Endothelial cell of umbilical vein (primary cell): ENCODE data around the gene KLHL4. TPM values are rescaled to one million over a fixed set of nuclear protein-coding genes. Genes with fewer than 3 reads are reported as not detected.

ENCODE experiments used
- BruUV-seq: library from RNA; stranded (reverse); fragments of 400-500 nt; replicated peaks from 2 replicates; lab custom pipeline; 2021; lab: Mats Ljungman, UMichigan
- CTCF ChIA-PET: fragments of 300-600, 350-600 bp; sonication (Branson Sonifier 250); formaldehyde crosslinking; loops from one replicate; lab custom pipeline; 2021; ENCODE audit warnings: antibody characterized with exemption, inconsistent platforms; lab: Charles Lee
- POLR2A ChIA-PET: fragments of 300-600, 350-600 bp; sonication (Branson Sonifier 250); formaldehyde crosslinking; loops from one replicate; lab custom pipeline; 2021; ENCODE audit warnings: antibody characterized with exemption, inconsistent platforms; lab: Charles Lee
- DNase-seq: peaks from one replicate; pipeline ENCODE4 v3.0.0-alpha.2; 2011; ENCODE audit warnings: low read depth, low spot score
- FAIRE-seq: peaks from 2 replicates; lab custom pipeline; 2011; peaks lifted over from hg19 to GRCh38; lab: Jason Lieb, UNC
- H2AFZ ChIP-seq: 2 replicates; pipeline ENCODE4 v1.6.0; 2012; ENCODE audit warnings: low read depth, low read length, control low read depth, inconsistent platforms
- H3K27ac ChIP-seq: 2 replicates; pipeline ENCODE4 v1.5.1; 2011; ENCODE audit warnings: low read depth, mild to moderate bottlenecking, control low read depth, low read length, moderate library complexity; ENCODE audit not compliant: insufficient read depth
- H3K27me3 ChIP-seq, 2 experiments: 2 replicates each; pipeline versions ENCODE4 v1.6.0 to v1.6.1; 2011; ENCODE audit warnings: low read length in 2 of 2, mixed read lengths in 1 of 2; ENCODE audit not compliant: control insufficient read depth in 2 of 2, insufficient read depth in 2 of 2
- H3K36me3 ChIP-seq, 2 experiments: 2 replicates in 1 of 2; 3 replicates in 1 of 2; pipeline ENCODE4 v1.5.1; 2011; ENCODE audit warnings: low read length in 2 of 2, mild to moderate bottlenecking in 1 of 2, moderate library complexity in 1 of 2; ENCODE audit not compliant: control insufficient read depth in 2 of 2, insufficient read depth in 2 of 2; ENCODE audit errors: extremely low read depth in 1 of 2
- H3K4me1 ChIP-seq: 3 replicates; pipeline ENCODE4 v1.5.1; 2011; ENCODE audit warnings: mild to moderate bottlenecking, low read length; ENCODE audit not compliant: control insufficient read depth, insufficient read depth; ENCODE audit errors: extremely low read depth
- H3K4me2 ChIP-seq: 2 replicates; pipeline ENCODE4 v1.6.1; 2011; ENCODE audit warnings: low read length, control low read depth, mixed read lengths; ENCODE audit not compliant: insufficient read depth
- H3K4me3 ChIP-seq, 3 experiments: fragments of 200-600 bp in 1 of 3; sonication (generic), shearing (Covaris generic) in 1 of 3; replicated peaks in 1 of 3; 2 replicates each; pipeline ENCODE4 v1.5.1; 2011 to 2016; ENCODE audit warnings: control low read depth in 3 of 3, low read length in 3 of 3, mild to moderate bottlenecking in 2 of 3, inconsistent platforms in 1 of 3, low read depth in 1 of 3, moderate library complexity in 1 of 3; ENCODE audit not compliant: insufficient read depth in 1 of 3
- H3K79me2 ChIP-seq: 2 replicates; pipeline ENCODE4 v1.6.0; 2012; ENCODE audit warnings: low read length, inconsistent platforms; ENCODE audit not compliant: control insufficient read depth, insufficient read depth
- H3K9ac ChIP-seq: replicated peaks from 2 replicates; pipeline ENCODE3; 2011; ENCODE audit warnings: low read length, control low read depth; ENCODE audit not compliant: insufficient read depth; ENCODE audit errors: extremely low read depth
- H3K9me1 ChIP-seq: replicated peaks from 3 replicates; pipeline ENCODE4 v1.6.0; 2011; ENCODE audit warnings: mild to moderate bottlenecking, low read length; ENCODE audit not compliant: control insufficient read depth, insufficient read depth; ENCODE audit errors: extremely low read depth
- H3K9me3 ChIP-seq: replicated peaks from 2 replicates; pipeline ENCODE4 v1.5.1; 2012; ENCODE audit warnings: low read length, inconsistent platforms; ENCODE audit not compliant: control insufficient read depth, insufficient read depth
- H4K20me1 ChIP-seq: replicated peaks from 2 replicates; pipeline ENCODE3; 2011; ENCODE audit warnings: mild to moderate bottlenecking, low read length; ENCODE audit not compliant: control insufficient read depth, insufficient read depth; ENCODE audit errors: extremely low read depth
- EZH2 ChIP-seq: IDR thresholded peaks from 2 replicates; pipeline ENCODE4 v1.6.1; 2012; ENCODE audit warnings: borderline replicate concordance, low read depth, mild to moderate bottlenecking, moderate library complexity, low read length, inconsistent platforms; ENCODE audit not compliant: severe bottlenecking
- FOS ChIP-seq: IDR thresholded peaks from 2 replicates; pipeline ENCODE4 v1.6.1; 2011; ENCODE audit warnings: mild to moderate bottlenecking, low read length, moderate library complexity, borderline replicate concordance; ENCODE audit not compliant: insufficient read depth
- GATA2 ChIP-seq: IDR thresholded peaks from 2 replicates; pipeline ENCODE4 v1.7.0; 2011; ENCODE audit warnings: low read depth, mild to moderate bottlenecking, moderate library complexity, mixed read lengths, low read length; ENCODE audit not compliant: insufficient read length, insufficient read depth
- JUN ChIP-seq: IDR thresholded peaks from 2 replicates; pipeline ENCODE4 v1.6.1; 2011; ENCODE audit warnings: borderline replicate concordance, low read depth; ENCODE audit not compliant: insufficient read length, insufficient read depth
- MAX ChIP-seq: IDR thresholded peaks from 2 replicates; pipeline ENCODE4 v1.6.1; 2011; ENCODE audit not compliant: insufficient read depth, insufficient read length
- MYC ChIP-seq: IDR thresholded peaks from one replicate; pipeline ENCODE4 v1.6.1; 2011; ENCODE audit warnings: mild to moderate bottlenecking, low read depth, low read length
- POLR2A ChIP-seq: IDR thresholded peaks from 2 replicates; pipeline ENCODE4 v1.6.1; 2012; ENCODE audit warnings: low read depth, mild to moderate bottlenecking, control low read depth, low read length
- POLR2AphosphoS5 ChIP-seq: IDR thresholded peaks from 2 replicates; pipeline ENCODE4 v1.6.1; 2012; ENCODE audit warnings: low read depth, mild to moderate bottlenecking, control low read depth, low read length, moderate library complexity; ENCODE audit not compliant: insufficient read depth
- dilution Hi-C: fragments of 300-500 bp; cut with MboI; formaldehyde crosslinking; loops from one replicate; pipeline ENCODE4 v1.15.0; 2019; ENCODE audit warnings: low sequenced_read_pairs; ENCODE audit not compliant: extremely low pct_ligation_motif_present
- intact Hi-C: fragments of 100-400 bp; cut with micrococcal nuclease; formaldehyde crosslinking; loops from one replicate; pipeline ENCODE4 v1.10.0; 2022
- polyA plus RNA-seq, 4 experiments: library from polyadenylated mRNA; depleted of rRNA in 3 of 4; stranded (reverse) in 3 of 4; unstranded in 1 of 4; fragments of >200 nt; gene quantifications; 2 replicates each; pipeline versions ENCODE4 v1.2.1 to v1.2.3, GENCODE V29; 2011 to 2012; ENCODE audit warnings: missing spikeins in 1 of 4
- total RNA-seq: library from RNA; stranded (reverse); gene quantifications from 2 replicates; pipeline ENCODE4 v1.2.3, GENCODE V29; 2021
- TF ChIP-seq, protein P1 (sequence below), 2 donors: IDR thresholded peaks; 1 replicate in 1 of 2; 2 replicates in 1 of 2; pipeline ENCODE4 v1.5.1; 2011; ENCODE audit warnings: low read length in 2 of 2, mild to moderate bottlenecking in 2 of 2, moderate library complexity in 2 of 2, control low read depth in 1 of 2, inconsistent platforms in 1 of 2, low read depth in 1 of 2; ENCODE audit not compliant: insufficient read depth in 1 of 2; ENCODE audit errors: extremely low read depth in 1 of 2

KLHL4 gene
- total and polyA plus RNA-seq, 2 donors (not counting 3 experiments of a cell fraction or from before 2014, with no cell fraction given): 9.8 to 19.3 TPM

- TF ChIP-seq FOS (no peak), MYC (no peak), POLR2A (no peak), POLR2AphosphoS5 (no peak), JUN (no peak), EZH2 (no peak), GATA2 (no peak), MAX (no peak)
- TF ChIP-seq, protein P1, sequence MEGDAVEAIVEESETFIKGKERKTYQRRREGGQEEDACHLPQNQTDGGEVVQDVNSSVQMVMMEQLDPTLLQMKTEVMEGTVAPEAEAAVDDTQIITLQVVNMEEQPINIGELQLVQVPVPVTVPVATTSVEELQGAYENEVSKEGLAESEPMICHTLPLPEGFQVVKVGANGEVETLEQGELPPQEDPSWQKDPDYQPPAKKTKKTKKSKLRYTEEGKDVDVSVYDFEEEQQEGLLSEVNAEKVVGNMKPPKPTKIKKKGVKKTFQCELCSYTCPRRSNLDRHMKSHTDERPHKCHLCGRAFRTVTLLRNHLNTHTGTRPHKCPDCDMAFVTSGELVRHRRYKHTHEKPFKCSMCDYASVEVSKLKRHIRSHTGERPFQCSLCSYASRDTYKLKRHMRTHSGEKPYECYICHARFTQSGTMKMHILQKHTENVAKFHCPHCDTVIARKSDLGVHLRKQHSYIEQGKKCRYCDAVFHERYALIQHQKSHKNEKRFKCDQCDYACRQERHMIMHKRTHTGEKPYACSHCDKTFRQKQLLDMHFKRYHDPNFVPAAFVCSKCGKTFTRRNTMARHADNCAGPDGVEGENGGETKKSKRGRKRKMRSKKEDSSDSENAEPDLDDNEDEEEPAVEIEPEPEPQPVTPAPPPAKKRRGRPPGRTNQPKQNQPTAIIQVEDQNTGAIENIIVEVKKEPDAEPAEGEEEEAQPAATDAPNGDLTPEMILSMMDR (IDR thresholded peaks at IDR 0.05; ENCODE audit: extremely low read depth in 1 of 2, insufficient read depth in 1 of 2, low read depth in 1 of 2, low read length in 2 of 2): no peak
- FAIRE-seq: no peak
- Histone ChIP-seq H3K27ac (no peak overlapping the region), H3K4me2 (no peak overlapping the region), H3K79me2 (peaks cover 7% of the 10 kb centered on the region), H3K36me3 (no peaks in the 10 kb centered on the region), H3K9me3 (no peaks in the 10 kb centered on the region), H3K4me1 (peaks cover 17% of the 10 kb centered on the region), H2AFZ (no peak overlapping the region), H3K4me3 (no peak overlapping the region), H4K20me1 (no peaks in the 10 kb centered on the region), H3K27me3 (no peaks in the 10 kb centered on the region), H3K9me1 (no peaks in the 10 kb centered on the region), H3K9ac (no peak overlapping the region)
- DNase-seq: no peak
- POLR2A ChIA-PET: interaction anchor here (0.9 kb wide), 1 partner anchor 11 kb away, joined by 3 read pairs; no protein-coding TSS in a partner anchor
- dilution Hi-C loops: no loop called here
- BruUV-seq: no TSS peak
- CTCF ChIA-PET: interaction anchor here (1.6 kb wide), 1 partner anchor 40 kb away, joined by 3 read pairs; no protein-coding TSS in a partner anchor
- intact Hi-C loops: no loop called here
Observed at GRCh38 chrX:87528487-87528886, 10.9 kb downstream of the KLHL4 start.
